GM18498 (cell line): Measurements from ENCODE around the gene LY6G6F.
A peak's percentile ranks its signal among the peaks of the same experiment; 100 is the strongest.

ENCODE experiments used
- ATAC-seq: cut with Tn5 transposase; IDR thresholded peaks from one replicate; pipeline ENCODE4 v1.9.1; 2021; ENCODE audit warnings: mild to moderate bottlenecking, moderate library complexity; ENCODE audit not compliant: unreplicated experiment

The LY6G6F gene

GRCh38 chr6:31676322-31676903 is 30.3 kb upstream of the LY6G6F start:
- ATAC-seq = no peak

- no peak for ATAC-seq
Measured at GRCh38 chr6:31676904-31677303, 29.8 kb upstream of the LY6G6F start.

GRCh38 chr6:31677955-31678354 is 28.7 kb upstream of the LY6G6F start:
- ATAC-seq = no peak

GRCh38 chr6:31680226-31681134 is 26.2 kb upstream of the LY6G6F start, which contains the start of gene LY6G5C:
TSS of gene LY6G5C (minus strand) at chr6:31681067. CDS start at chr6:31680373, 694 bp downstream.
- peak; percentile 52 for ATAC-seq

GRCh38 chr6:31681135-31681671 is 25.5 kb upstream of the LY6G6F start:
- peak; percentile 34 for ATAC-seq

GRCh38 chr6:31683591-31683990 is 23.1 kb upstream of the LY6G6F start:
- no peak for ATAC-seq

GRCh38 chr6:31686483-31686882 is 20.2 kb upstream of the LY6G6F start:
- ATAC-seq = no peak

- no peak for ATAC-seq
Measured at GRCh38 chr6:31687321-31687720, 19.3 kb upstream of the LY6G6F start.

- ATAC-seq = no peak
Measured at GRCh38 chr6:31687860-31688693, 18.6 kb upstream of the LY6G6F start.

- no peak for ATAC-seq
Measured at GRCh38 chr6:31689249-31690110, 17.2 kb upstream of the LY6G6F start.

GRCh38 chr6:31690231-31691077 is 16.2 kb upstream of the LY6G6F start:
- no peak for ATAC-seq

GRCh38 chr6:31691078-31691463 is 15.6 kb upstream of the LY6G6F start:
- no peak for ATAC-seq

- no peak for ATAC-seq
Measured at GRCh38 chr6:31691564-31692108, 15.0 kb upstream of the LY6G6F start.

GRCh38 chr6:31692353-31692752 is 14.3 kb upstream of the LY6G6F start:
- ATAC-seq = no peak

GRCh38 chr6:31692886-31693285 is 13.8 kb upstream of the LY6G6F start:
- no peak for ATAC-seq

- no peak for ATAC-seq
Measured at GRCh38 chr6:31693535-31693934, 13.1 kb upstream of the LY6G6F start.

- ATAC-seq = no peak
Measured at GRCh38 chr6:31697555-31697954, 9.1 kb upstream of the LY6G6F start.

GRCh38 chr6:31700740-31701401 is 5.8 kb upstream of the LY6G6F start:
- no peak for ATAC-seq
